Colon (tissue), 2 donors: ENCODE results near the gene C2orf68.
"Not testable (repeated sequence)": the region's sequence is repeated elsewhere in the genome, so short reads cannot be mapped to it uniquely, and the experiment has no call there.

Experiments
- FAIRE-seq: peaks from 2 replicates; lab custom pipeline; 2012; peaks lifted over from hg19 to GRCh38; lab: Jason Lieb, UNC
- donor health status: control.
- donor health status: control.

C2orf68 gene, protein sequence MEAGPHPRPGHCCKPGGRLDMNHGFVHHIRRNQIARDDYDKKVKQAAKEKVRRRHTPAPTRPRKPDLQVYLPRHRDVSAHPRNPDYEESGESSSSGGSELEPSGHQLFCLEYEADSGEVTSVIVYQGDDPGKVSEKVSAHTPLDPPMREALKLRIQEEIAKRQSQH

DNA sequence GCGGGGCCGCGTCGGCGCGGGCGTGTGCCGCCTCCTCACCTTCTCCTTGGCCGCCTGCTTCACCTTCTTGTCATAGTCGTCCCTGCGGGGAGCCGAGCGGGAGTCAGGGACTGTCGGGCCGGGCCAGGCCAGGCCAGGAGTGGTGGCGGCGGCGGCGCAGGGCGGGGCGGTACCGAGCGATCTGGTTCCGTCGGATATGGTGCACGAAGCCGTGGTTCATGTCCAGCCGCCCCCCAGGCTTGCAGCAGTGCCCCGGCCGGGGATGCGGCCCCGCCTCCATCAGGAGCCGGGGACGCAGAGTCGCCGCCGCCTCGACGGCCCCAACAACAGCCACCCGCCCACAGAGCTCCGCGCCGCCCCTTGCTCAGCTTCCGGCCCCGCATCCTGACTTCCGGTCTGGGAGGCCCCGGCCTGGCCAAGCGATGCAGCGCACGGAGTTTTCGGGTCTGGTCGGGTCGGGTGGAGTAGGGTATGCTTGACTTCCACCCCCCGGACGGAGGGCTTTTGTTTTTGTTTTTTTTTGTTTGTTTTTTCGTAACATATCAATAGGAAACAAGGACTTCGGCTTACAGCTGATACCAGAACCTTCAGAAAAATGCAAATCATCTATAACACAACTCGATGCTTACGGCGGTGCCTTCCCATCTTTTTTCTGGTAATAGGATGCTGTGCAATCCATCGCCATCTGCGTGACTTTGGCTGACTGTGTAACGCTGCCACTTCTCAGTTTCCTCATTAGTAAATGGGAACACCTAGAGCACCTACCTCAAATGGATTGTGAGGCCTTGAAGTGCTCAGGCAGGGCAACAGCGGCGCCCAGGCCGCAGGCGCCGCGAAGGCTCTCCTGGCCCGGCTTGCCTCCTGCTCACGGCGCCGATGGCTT, at the start of gene C2orf68:
Gene C2orf68, minus strand, starts transcription at position 362 of the 883 bp plus-strand sequence. Its CDS starts 82 bp downstream, at position 280.
- no peak for FAIRE-seq

DNA sequence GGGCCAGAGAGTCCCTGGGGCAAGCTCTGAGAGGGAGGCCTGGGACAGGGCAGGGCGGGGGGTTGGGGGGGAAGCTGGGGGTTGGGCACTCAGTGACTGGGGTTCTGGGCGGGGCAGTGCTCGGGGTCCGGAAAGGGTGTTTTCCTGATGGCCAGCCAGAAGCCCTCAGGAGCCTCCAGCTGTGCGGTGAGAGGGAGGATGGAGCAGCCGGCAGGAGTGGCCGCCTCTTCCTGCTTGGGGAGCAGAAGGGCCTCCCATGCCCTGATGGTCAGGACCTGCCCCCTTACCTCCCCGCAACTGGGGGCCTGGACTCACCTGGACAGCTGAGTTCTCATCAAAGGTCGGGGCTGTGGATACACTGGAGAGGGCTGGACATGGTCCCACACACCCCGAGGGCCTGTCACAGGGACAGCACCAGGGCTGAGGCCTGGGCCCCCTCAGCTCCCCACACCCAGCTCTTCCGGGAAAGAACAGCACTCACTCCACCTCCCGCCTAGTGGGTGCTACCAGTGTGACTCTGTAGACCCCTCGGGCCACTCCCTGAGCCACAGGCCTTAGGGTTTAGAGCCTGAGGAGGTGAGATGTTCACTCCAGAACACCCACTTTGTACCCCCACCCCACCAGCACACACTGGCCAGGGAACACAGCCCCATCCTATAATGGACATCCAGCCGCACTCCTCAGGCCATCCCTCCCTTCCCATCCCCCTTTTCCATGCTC, 49.4 kb upstream of the C2orf68 start:
- FAIRE-seq: no peak

DNA sequence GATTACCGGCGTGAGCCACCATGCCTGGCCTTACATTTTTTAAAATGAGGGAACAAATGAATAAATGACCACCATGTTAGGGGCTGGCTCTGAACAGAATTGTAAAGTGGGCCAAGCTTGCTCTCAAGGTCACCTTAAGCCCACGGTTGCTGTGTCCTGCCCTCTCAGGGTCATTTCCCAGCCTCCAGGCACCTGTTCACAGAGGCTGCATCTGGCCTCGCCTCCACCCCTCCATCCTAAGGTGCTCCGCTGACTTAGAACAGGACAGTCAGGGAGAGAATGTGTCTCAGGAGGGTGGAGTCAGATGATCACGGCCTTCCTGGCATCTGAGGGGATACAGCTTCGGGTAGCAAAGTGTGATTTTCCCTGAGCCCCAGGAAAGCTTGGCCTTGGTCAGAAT, 48.9 kb upstream of the C2orf68 start:
- FAIRE-seq: no peak

DNA sequence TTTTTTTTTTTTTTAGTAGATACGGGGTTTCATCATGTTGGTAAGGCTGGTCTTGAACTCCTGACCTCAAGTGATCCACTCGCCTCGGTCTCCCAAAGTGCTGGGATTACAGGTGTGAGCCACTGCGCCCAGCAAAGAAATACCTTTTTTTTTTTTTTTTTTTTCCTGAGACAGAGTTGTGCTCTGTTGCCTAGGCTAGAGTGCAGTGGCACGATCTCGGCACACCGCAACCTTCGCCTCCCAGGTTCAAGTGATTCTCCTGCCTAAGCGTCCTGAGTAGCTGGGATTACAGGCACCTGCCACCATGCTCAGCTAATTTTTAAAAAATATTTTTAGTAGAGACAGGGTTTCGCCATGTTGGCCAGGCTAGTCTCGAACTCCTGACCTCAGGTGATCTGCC, 48.4 kb upstream of the C2orf68 start:
- not testable (repeated sequence) for FAIRE-seq

- FAIRE-seq: no peak
These were observed 47.6 kb upstream of the C2orf68 start for GRCh38 chr2:85659324-85659981.

GRCh38 chr2:85657399-85657798, 45.5 kb upstream of the C2orf68 start:
- FAIRE-seq: not testable (repeated sequence)

GRCh38 chr2:85656468-85656867, 44.6 kb upstream of the C2orf68 start:
- FAIRE-seq: no peak

DNA sequence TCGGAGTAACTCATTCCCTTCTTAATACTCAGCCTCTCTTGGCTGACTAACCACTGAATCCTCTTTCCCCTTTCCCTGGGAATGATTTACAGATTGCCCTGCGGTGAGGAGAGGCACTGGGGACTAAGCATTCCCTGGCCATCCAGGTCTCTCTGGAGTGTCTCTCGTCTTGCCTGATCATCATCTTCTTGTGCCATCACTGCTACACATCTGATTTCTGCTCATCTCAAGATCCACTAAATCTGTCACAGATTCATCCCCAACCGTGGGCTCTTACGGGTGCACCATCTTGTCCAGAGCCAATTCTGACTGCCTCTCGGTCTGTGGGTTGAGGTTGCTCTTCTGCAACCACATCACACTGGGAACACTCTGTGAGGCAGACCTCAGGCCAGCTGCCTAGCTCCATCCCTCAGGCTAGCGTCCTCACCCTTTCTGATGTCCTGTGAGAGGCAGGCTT, 44.1 kb upstream of the C2orf68 start:
- FAIRE-seq: no peak

DNA sequence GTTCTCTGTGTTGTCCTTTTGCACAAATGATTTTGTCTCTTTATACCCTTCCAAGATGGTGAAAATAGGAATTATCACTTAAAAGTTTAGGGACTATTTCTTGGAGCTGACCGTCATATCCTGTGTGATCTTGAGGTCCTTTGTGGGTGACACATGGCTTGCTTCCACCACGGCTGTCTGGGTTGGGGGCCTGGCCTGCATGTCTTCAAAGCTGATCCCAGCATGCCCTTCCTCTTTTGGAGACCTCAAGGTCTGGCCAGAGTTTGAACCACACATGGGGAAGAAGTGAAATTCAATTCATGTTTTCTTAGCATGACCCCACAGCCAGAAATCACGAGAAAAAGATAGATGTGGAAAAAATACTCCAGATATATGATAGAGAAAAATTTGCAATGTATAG, 42.1 kb upstream of the C2orf68 start:
- no peak for FAIRE-seq

GRCh38 chr2:85652056-85652455, 40.2 kb upstream of the C2orf68 start:
- no peak for FAIRE-seq

DNA sequence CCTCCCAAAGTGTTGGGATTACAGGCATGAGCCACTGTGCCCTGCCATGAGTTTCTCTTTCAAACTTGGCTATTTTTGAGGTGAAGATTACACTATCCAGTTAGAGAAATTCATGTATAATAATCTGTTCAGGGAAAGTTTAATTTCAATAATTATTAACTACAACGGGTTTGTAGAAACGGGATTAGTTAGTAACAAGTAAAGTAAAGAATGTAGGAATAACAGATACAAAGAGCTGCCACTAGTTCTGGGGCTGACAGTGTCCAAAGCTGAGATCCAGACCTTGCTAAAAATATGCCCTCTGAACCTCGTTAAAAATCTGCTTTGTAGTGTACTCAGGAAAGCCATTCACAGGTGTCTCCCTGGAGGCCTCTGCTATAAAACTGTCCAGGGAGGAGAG, 39.2 kb upstream of the C2orf68 start:
- no peak for FAIRE-seq

DNA sequence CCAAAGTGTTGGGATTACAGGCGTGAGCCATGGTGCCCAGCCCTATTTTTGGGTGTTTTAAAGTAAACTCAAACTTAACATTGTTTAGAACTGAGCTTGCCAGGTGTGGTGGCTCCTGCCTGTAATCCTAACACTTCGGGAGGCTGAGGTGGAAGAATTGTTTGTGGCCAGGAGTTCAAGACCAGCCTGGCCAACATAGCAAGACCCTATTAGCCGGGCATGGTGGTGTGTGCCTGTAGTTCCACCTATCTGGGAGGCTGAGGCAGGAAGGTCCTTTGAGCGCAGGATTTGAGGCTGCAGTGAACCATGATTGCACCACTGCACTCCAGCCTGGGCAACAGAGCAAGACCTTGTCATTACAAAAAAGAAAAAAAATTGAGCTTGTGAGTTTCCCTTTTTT, 38.6 kb upstream of the C2orf68 start:
- no peak for FAIRE-seq

DNA sequence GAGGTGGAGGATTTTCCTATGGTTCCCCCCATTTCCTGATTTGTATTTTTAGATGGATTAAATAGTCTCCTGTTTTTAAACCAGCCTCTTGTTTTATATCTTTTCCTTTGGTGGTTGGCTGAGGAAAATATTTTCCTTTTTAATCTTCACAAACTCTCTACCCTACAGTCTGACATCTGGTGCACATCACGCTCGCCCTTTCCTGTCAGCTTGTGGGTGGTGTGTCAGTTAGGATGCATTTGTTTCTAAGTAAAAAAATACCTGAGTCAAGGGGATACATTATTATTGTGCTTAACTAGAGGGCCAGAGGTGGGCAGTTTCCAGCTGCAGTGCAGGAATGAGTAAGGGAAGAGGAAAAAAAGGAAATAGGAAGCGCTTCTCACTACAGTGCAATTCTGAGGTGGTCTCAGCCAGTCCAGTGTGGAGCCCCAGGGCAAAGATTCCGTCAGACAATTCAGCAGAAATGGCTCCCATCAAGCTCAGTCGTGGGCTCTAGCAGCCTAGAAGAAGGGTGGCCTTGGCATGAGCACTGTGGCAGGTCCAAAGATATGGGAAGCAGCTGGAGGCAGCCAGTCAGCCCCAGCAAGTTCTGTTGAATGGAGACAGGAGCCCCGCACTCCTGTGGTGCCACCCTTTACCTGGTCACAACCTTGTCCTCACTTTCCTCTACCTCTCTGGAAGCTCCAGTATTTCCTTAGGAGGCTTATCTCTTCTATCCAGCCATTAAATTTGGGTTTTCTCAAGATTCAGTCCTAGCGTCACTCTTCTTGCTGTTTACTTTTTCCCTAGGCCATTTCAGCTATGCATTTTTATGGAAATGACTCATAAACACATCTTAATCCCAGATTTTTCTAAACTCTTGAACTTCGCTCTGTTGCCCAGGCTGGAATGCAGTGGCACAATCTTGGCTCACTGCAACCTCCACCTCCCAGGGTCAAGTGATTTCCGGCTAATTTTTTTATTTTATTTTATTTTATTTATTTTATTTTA, 37.6 kb upstream of the C2orf68 start:
- FAIRE-seq: no peak

GRCh38 chr2:85648619-85649018, 36.8 kb upstream of the C2orf68 start:
- FAIRE-seq: no peak

DNA sequence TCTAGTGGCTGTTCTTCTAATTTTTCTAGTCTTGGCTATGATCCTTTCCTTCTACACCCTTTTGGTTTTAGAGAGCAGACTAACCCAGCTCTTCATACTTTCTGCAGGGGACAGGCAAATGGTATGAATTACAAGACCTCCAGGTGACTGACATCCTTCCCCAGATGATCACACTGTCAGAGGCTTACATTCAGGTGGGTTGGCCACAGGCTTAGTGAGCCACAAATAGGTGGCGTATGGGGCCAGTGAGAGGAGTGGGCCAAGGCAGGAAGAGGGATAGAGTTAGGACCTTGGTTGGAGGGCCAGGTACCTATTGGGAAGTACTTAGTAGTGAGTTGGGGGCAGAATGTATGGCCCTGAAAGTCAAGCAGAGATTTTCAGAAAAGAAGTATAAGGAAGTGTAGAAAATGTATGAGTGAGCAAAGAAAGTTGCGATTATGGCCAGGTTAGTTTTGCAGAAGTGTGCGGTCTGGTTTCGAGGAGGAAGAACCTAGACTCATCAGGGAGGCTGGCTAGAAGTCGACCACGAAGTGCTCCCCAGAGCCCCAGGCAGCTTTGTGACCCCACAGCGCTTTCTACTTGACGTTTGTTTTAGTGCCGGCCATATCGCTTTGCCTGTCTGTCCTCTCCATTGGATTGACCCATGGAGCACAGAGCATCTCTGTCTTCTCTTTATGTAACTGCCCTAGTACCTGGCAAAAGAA, 36.1 kb upstream of the C2orf68 start:
- no peak for FAIRE-seq

GRCh38 chr2:85646166-85646565, 34.3 kb upstream of the C2orf68 start:
- FAIRE-seq: no peak

DNA sequence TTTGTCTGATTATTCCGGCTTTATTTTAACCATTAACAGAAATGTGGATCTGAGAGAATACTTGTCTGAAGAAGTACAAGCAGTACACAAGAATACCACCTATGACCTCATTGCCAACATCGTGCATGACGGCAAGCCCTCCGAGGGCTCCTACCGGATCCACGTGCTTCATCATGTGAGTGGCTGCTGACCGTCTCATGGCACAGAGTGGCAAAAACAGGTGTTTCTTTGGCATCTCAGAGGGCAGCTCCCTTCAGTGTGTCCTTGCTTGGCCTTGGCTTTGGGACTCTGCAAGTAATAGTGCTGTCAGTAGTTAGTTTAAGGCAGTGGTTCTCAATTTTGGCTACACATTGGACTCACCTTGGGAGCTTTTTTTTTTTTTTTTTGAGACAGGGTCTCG, 33.0 kb upstream of the C2orf68 start:
- no peak for FAIRE-seq

- FAIRE-seq: no peak
These were observed 30.9 kb upstream of the C2orf68 start for GRCh38 chr2:85642725-85643124.

DNA sequence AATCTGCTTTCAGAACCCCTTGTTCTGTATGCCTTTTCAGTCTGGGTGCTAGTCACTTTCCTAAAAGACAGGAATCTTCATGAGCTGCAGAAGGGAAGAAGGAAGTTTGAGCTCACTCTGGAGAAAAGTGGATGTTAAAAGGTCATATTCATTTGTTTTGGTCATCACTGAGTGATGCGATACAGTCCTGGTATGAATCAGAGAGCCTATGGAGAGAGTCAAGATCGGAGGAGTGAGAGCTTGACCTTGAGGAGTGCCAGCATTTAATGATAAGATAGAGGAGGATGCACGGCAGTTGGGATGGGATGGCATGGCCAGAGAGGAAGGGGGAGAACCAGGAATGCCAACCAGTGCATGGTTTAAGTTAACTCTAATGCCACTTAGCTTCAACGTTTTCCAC, 23.8 kb upstream of the C2orf68 start:
- FAIRE-seq: no peak

DNA sequence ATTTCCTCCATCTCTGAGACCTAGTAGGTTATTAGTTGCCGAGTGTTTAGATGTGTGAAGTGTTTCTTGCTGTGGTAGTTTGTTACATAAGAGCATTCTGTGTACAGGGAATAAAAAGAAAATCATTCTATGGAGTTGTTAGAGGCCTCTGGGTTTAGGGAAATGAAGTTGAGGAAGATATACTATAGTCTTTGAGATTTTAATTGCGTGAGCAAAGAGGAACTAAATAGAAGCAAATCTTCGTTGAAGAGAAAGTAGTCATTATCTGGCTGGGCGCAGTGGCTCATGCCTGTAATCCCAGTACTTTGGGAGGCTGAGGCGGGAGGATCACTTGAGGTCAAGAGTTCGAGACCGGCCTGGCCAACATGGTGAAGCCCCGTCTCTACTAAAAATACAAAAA, 23.1 kb upstream of the C2orf68 start:
- no peak for FAIRE-seq

GRCh38 chr2:85631316-85631715, 19.4 kb upstream of the C2orf68 start:
- no peak for FAIRE-seq
